GM19324 (cell line): ENCODE measurements around the gene RCAN1.

Experiments used
- ATAC-seq: cut with Tn5 transposase; IDR thresholded peaks from one replicate; pipeline ENCODE4 v1.9.1; 2021; ENCODE audit warnings: mild to moderate bottlenecking, moderate library complexity; ENCODE audit not compliant: unreplicated experiment, low FRiP score

The RCAN1 gene

GRCh38 chr21:34602061-34602460 is 12.9 kb downstream of the RCAN1 start:
- no peak for ATAC-seq

GRCh38 chr21:34599534-34600101 is 15.3 kb downstream of the RCAN1 start:
- ATAC-seq = no peak

GRCh38 chr21:34598931-34599400 is 15.9 kb downstream of the RCAN1 start:
- no peak for ATAC-seq

GRCh38 chr21:34597406-34597805 is 17.5 kb downstream of the RCAN1 start:
- ATAC-seq = no peak

GRCh38 chr21:34596561-34597271 is 18.2 kb downstream of the RCAN1 start:
- no peak for ATAC-seq

GRCh38 chr21:34595457-34595856 is 19.5 kb downstream of the RCAN1 start:
- no peak for ATAC-seq

GRCh38 chr21:34594566-34595234 is 20.2 kb downstream of the RCAN1 start:
- no peak for ATAC-seq

GRCh38 chr21:34593954-34594531 is 20.9 kb downstream of the RCAN1 start:
- ATAC-seq = no peak

GRCh38 chr21:34593423-34593822 is 21.5 kb downstream of the RCAN1 start:
- ATAC-seq = no peak

- no peak for ATAC-seq
Observed at GRCh38 chr21:34592120-34592955, 22.6 kb downstream of the RCAN1 start.

GRCh38 chr21:34590520-34590919 is 24.4 kb downstream of the RCAN1 start:
- ATAC-seq = no peak

GRCh38 chr21:34589511-34590282 is 25.2 kb downstream of the RCAN1 start:
- ATAC-seq = no peak

- no peak for ATAC-seq
Observed at GRCh38 chr21:34583926-34584563, 30.9 kb downstream of the RCAN1 start.

GRCh38 chr21:34582506-34583150 is 32.3 kb downstream of the RCAN1 start:
- no peak for ATAC-seq

- no peak for ATAC-seq
Observed at GRCh38 chr21:34580181-34580700, 34.7 kb downstream of the RCAN1 start.

- ATAC-seq = no peak
Observed at GRCh38 chr21:34579411-34579810, 35.5 kb downstream of the RCAN1 start.

- no peak for ATAC-seq
Observed at GRCh38 chr21:34576041-34576511, 38.8 kb downstream of the RCAN1 start.
